HUES6 (cell line): ENCODE results near the gene LIN7B.
"Not testable (repeated sequence)": the region's sequence is repeated elsewhere in the genome, so short reads cannot be mapped to it uniquely, and the experiment has no call there.

Experiments used
- H3K27ac ChIP-seq: 2 replicates; pipeline ENCODE4 v1.7.0; 2013; ENCODE audit warnings: low read depth, mild to moderate bottlenecking, low read length, inconsistent platforms
- H3K27me3 ChIP-seq: 2 replicates; pipeline ENCODE4 v1.6.1; 2013; ENCODE audit warnings: low read length; ENCODE audit not compliant: control insufficient read depth, insufficient read depth
- H3K36me3 ChIP-seq: 2 replicates; pipeline ENCODE4 v1.6.1; 2013; ENCODE audit warnings: low read length; ENCODE audit not compliant: control insufficient read depth, insufficient read depth
- H3K4me1 ChIP-seq: 2 replicates; pipeline ENCODE4 v1.6.1; 2013; ENCODE audit warnings: low read length; ENCODE audit not compliant: control insufficient read depth, insufficient read depth
- H3K4me3 ChIP-seq: 2 replicates; pipeline ENCODE4 v1.5.1; 2013; ENCODE audit warnings: low read depth, low read length
- H3K9ac ChIP-seq: one replicate; pipeline ENCODE4 v1.6.1; 2013; ENCODE audit warnings: mild to moderate bottlenecking, low read length
- H3K9me3 ChIP-seq: 2 replicates; pipeline ENCODE4 v1.6.1; 2013; ENCODE audit warnings: low read depth, low read length; ENCODE audit not compliant: control insufficient read depth, insufficient read depth

The LIN7B gene

GRCh38 chr19:49133621-49134454, 19.7 kb downstream of the LIN7B start:
- no peak overlapping the region for H3K27ac ChIP-seq
- H3K4me3 ChIP-seq = peak overlapping the region; percentile 57
- H3K9ac ChIP-seq = no peak overlapping the region
- no peaks in the 10 kb centered on the region for H3K9me3 ChIP-seq
- H3K36me3 ChIP-seq = peaks cover 3% of the 10 kb centered on the region; the same call in 1 of the 2 replicates
- H3K27me3 ChIP-seq = no peaks in the 10 kb centered on the region
- H3K4me1 ChIP-seq = peaks cover 29% of the 10 kb centered on the region

GRCh38 chr19:49135686-49136085, 21.5 kb downstream of the LIN7B start:
- Histone ChIP-seq H3K36me3 (0 out of 2 replicates have a peak, but pooled peaks cover under 1% of the 10 kb centered on the region), H3K9ac (no peak overlapping the region), H3K27ac (peak overlapping the region; percentile 15; the same call in 1 of the 2 replicates), H3K27me3 (no peaks in the 10 kb centered on the region), H3K4me3 (no peak overlapping the region), H3K4me1 (peaks cover 26% of the 10 kb centered on the region), H3K9me3 (no peaks in the 10 kb centered on the region)

- no peak overlapping the region for H3K4me3 ChIP-seq
- H3K27ac ChIP-seq = no peak overlapping the region
- no peaks in the 10 kb centered on the region for H3K36me3 ChIP-seq
- no peaks in the 10 kb centered on the region for H3K9me3 ChIP-seq
- H3K27me3 ChIP-seq = no peaks in the 10 kb centered on the region
- H3K4me1 ChIP-seq = peaks cover 26% of the 10 kb centered on the region
- no peak overlapping the region for H3K9ac ChIP-seq
Measured at GRCh38 chr19:49136771-49137171, 22.6 kb downstream of the LIN7B start.

- Histone ChIP-seq H3K27ac (no peak overlapping the region), H3K27me3 (no peaks in the 10 kb centered on the region), H3K9me3 (no peaks in the 10 kb centered on the region), H3K4me1 (peaks cover 11% of the 10 kb centered on the region), H3K36me3 (no peaks in the 10 kb centered on the region), H3K9ac (no peak overlapping the region), H3K4me3 (no peak overlapping the region)
Measured at GRCh38 chr19:49140951-49141350, 26.8 kb downstream of the LIN7B start.

GRCh38 chr19:49141352-49141751, 27.2 kb downstream of the LIN7B start:
- Histone ChIP-seq H3K27me3 (no peaks in the 10 kb centered on the region), H3K27ac (no peak overlapping the region), H3K4me1 (peaks cover 12% of the 10 kb centered on the region), H3K9me3 (no peaks in the 10 kb centered on the region), H3K9ac (no peak overlapping the region), H3K4me3 (no peak overlapping the region), H3K36me3 (no peaks in the 10 kb centered on the region)

GRCh38 chr19:49142866-49143335, 28.7 kb downstream of the LIN7B start:
- Histone ChIP-seq H3K27ac (no peak overlapping the region), H3K4me1 (peaks cover 16% of the 10 kb centered on the region), H3K4me3 (peak overlapping the region; percentile 58), H3K36me3 (no peaks in the 10 kb centered on the region), H3K27me3 (no peaks in the 10 kb centered on the region), H3K9ac (no peak overlapping the region), H3K9me3 (no peaks in the 10 kb centered on the region)

- H3K36me3 ChIP-seq = no peaks in the 10 kb centered on the region
- peaks cover 16% of the 10 kb centered on the region for H3K4me1 ChIP-seq
- no peak overlapping the region for H3K27ac ChIP-seq
- no peaks in the 10 kb centered on the region for H3K9me3 ChIP-seq
- no peak overlapping the region for H3K9ac ChIP-seq
- H3K4me3 ChIP-seq = peak overlapping the region; percentile 53
- H3K27me3 ChIP-seq = no peaks in the 10 kb centered on the region
Measured at GRCh38 chr19:49145573-49146407, 31.6 kb downstream of the LIN7B start.

- H3K27ac ChIP-seq, H3K9me3 ChIP-seq, H3K27me3 ChIP-seq, H3K36me3 ChIP-seq, H3K9ac ChIP-seq: not testable (repeated sequence)
- H3K4me3 ChIP-seq = peak overlapping the region; percentile 53
- peaks cover 19% of the 10 kb centered on the region for H3K4me1 ChIP-seq
Measured at GRCh38 chr19:49146408-49146770, 32.2 kb downstream of the LIN7B start.

- peak overlapping the region; percentile 92 for H3K4me3 ChIP-seq
- H3K27me3 ChIP-seq = peaks cover 8% of the 10 kb centered on the region
- H3K9me3 ChIP-seq = no peaks in the 10 kb centered on the region
- peak overlapping the region; percentile 18 for H3K9ac ChIP-seq
- H3K27ac ChIP-seq = no peak overlapping the region
- H3K36me3 ChIP-seq = no peaks in the 10 kb centered on the region
- H3K4me1 ChIP-seq = peaks cover 22% of the 10 kb centered on the region
Measured at GRCh38 chr19:49148044-49148682, 34.0 kb downstream of the LIN7B start.

GRCh38 chr19:49148784-49149651, 34.8 kb downstream of the LIN7B start:
- Histone ChIP-seq H3K36me3 (no peaks in the 10 kb centered on the region), H3K4me3 (peak overlapping the region; percentile 92), H3K27me3 (peaks cover 16% of the 10 kb centered on the region), H3K9ac (peak overlapping the region; percentile 18), H3K4me1 (peaks cover 22% of the 10 kb centered on the region), H3K27ac (no peak overlapping the region), H3K9me3 (no peaks in the 10 kb centered on the region)
